DOHH2 (cell line): ENCODE measurements around the gene MBTPS1.

ENCODE experiments used
- H3F3A ChIP-seq: fragments of 200-600 bp; sonication (generic), shearing (Covaris generic); 2 replicates; pipeline ENCODE4 v1.6.0; 2016; ENCODE audit warnings: antibody characterized with exemption, mild to moderate bottlenecking; ENCODE audit not compliant: control insufficient read depth, insufficient read depth
- H3K27ac ChIP-seq: fragments of 200-600 bp; sonication (generic); 2 replicates; pipeline ENCODE4 v1.5.1; 2014; ENCODE audit warnings: low read depth, mild to moderate bottlenecking, low read length, moderate library complexity
- H3K27me3 ChIP-seq: fragments of 200-600 bp; sonication (generic); 2 replicates; pipeline ENCODE4 v1.6.1; 2014; ENCODE audit warnings: mild to moderate bottlenecking, low read length, mixed read lengths; ENCODE audit not compliant: control insufficient read depth
- H3K36me3 ChIP-seq: fragments of 200-600 bp; sonication (generic); 2 replicates; pipeline ENCODE4 v1.6.1; 2014; ENCODE audit warnings: mild to moderate bottlenecking, low read length, moderate library complexity, mixed read lengths; ENCODE audit not compliant: control insufficient read depth
- H3K4me1 ChIP-seq: fragments of 200-600 bp; sonication (generic); 2 replicates; pipeline ENCODE4 v1.6.1; 2014; ENCODE audit warnings: mild to moderate bottlenecking, low read length, mixed read lengths; ENCODE audit not compliant: control insufficient read depth
- H3K4me2 ChIP-seq: fragments of 200-600 bp; sonication (generic); 2 replicates; pipeline ENCODE4 v1.6.0; 2014; ENCODE audit warnings: mild to moderate bottlenecking, low read length, moderate library complexity
- H3K4me3 ChIP-seq: fragments of 200-600 bp; sonication (generic); 2 replicates; pipeline ENCODE4 v1.5.1; 2014; ENCODE audit warnings: mild to moderate bottlenecking, low read length, mixed read lengths
- H3K79me2 ChIP-seq: fragments of 200-600 bp; sonication (generic); 2 replicates; pipeline ENCODE4 v1.6.1; 2014; ENCODE audit warnings: mild to moderate bottlenecking, low read length, mixed read lengths; ENCODE audit not compliant: control insufficient read depth
- H3K9me2 ChIP-seq: fragments of 200-600 bp; sonication (generic); replicated peaks from 2 replicates; pipeline ENCODE4 v1.6.1; 2014; ENCODE audit warnings: mild to moderate bottlenecking, low read length, mixed read lengths; ENCODE audit not compliant: control insufficient read depth
- H3K9me3 ChIP-seq: fragments of 200-600 bp; sonication (generic); 2 replicates; pipeline ENCODE4 v1.6.1; 2014; ENCODE audit warnings: antibody characterized with exemption, low read length, mixed read lengths; ENCODE audit not compliant: control insufficient read depth, insufficient read depth
- H4K20me1 ChIP-seq: fragments of 200-600 bp; sonication (generic); 2 replicates; pipeline ENCODE4 v1.6.0; 2014; ENCODE audit warnings: low read depth, mild to moderate bottlenecking, antibody characterized with exemption, low read length, moderate library complexity; ENCODE audit not compliant: control insufficient read depth, insufficient read depth
- EZH2phosphoT487 ChIP-seq: fragments of 200-600 bp; sonication (generic); IDR thresholded peaks from 2 replicates; pipeline ENCODE4 v1.6.1; 2017; ENCODE audit warnings: borderline replicate concordance, mild to moderate bottlenecking, antibody characterized with exemption, low read length, moderate library complexity, mixed read lengths
- TF ChIP-seq, protein P1 (sequence below): fragments of 200-600 bp; sonication (generic); IDR thresholded peaks from one replicate; pipeline ENCODE4 v1.5.1; 2014; ENCODE audit warnings: antibody characterized with exemption, mild to moderate bottlenecking, low read depth, low read length; ENCODE audit not compliant: poor library complexity, severe bottlenecking

The MBTPS1 gene

GRCh38 chr16:84027625-84028024, 89.1 kb downstream of the MBTPS1 start:
- H3K9me3 ChIP-seq = no peaks in the 10 kb centered on the region
- H3K36me3 ChIP-seq = no peaks in the 10 kb centered on the region
- no peaks in the 10 kb centered on the region for H3K4me1 ChIP-seq
- H3K79me2 ChIP-seq = no peaks in the 10 kb centered on the region
- H3F3A ChIP-seq = no peaks in the 10 kb centered on the region
- no peak overlapping the region for H3K27ac ChIP-seq
- H3K4me3 ChIP-seq = no peak overlapping the region
- no peaks in the 10 kb centered on the region for H3K27me3 ChIP-seq
- H3K4me2 ChIP-seq = no peak overlapping the region
- no peaks in the 10 kb centered on the region for H3K9me2 ChIP-seq
- no peak for TF ChIP-seq EZH2phosphoT487
- TF ChIP-seq, protein P1, sequence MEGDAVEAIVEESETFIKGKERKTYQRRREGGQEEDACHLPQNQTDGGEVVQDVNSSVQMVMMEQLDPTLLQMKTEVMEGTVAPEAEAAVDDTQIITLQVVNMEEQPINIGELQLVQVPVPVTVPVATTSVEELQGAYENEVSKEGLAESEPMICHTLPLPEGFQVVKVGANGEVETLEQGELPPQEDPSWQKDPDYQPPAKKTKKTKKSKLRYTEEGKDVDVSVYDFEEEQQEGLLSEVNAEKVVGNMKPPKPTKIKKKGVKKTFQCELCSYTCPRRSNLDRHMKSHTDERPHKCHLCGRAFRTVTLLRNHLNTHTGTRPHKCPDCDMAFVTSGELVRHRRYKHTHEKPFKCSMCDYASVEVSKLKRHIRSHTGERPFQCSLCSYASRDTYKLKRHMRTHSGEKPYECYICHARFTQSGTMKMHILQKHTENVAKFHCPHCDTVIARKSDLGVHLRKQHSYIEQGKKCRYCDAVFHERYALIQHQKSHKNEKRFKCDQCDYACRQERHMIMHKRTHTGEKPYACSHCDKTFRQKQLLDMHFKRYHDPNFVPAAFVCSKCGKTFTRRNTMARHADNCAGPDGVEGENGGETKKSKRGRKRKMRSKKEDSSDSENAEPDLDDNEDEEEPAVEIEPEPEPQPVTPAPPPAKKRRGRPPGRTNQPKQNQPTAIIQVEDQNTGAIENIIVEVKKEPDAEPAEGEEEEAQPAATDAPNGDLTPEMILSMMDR = no peak
- no peaks in the 10 kb centered on the region for H4K20me1 ChIP-seq

DNA sequence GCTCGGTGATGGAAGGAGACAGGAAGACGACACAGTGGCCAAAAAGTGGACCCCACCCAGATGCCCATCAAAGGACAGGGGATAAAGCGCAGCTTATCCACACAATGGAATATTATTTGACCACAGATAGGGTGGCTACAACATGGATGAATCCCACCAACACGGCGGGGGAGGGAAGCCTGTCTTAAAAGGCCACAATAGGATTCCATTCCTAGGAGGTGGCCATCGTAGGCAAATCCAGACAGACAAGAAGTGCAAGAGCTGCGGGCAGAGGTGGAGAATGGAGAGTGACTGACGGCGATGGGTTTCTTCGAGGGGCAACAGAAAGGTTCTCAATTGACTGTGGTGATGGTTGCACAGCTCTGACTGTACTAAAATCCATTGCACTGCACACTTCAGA, 90.1 kb downstream of the MBTPS1 start:
- Histone ChIP-seq H3K4me2 (no peak overlapping the region), H3K27me3 (no peaks in the 10 kb centered on the region), H3K36me3 (no peaks in the 10 kb centered on the region), H4K20me1 (no peaks in the 10 kb centered on the region), H3K9me2 (no peaks in the 10 kb centered on the region), H3K4me1 (no peaks in the 10 kb centered on the region), H3K9me3 (no peaks in the 10 kb centered on the region), H3K79me2 (no peaks in the 10 kb centered on the region), H3K27ac (no peak overlapping the region), H3F3A (no peaks in the 10 kb centered on the region), H3K4me3 (no peak overlapping the region)
- TF ChIP-seq, protein P1 = no peak
- no peak for TF ChIP-seq EZH2phosphoT487

DNA sequence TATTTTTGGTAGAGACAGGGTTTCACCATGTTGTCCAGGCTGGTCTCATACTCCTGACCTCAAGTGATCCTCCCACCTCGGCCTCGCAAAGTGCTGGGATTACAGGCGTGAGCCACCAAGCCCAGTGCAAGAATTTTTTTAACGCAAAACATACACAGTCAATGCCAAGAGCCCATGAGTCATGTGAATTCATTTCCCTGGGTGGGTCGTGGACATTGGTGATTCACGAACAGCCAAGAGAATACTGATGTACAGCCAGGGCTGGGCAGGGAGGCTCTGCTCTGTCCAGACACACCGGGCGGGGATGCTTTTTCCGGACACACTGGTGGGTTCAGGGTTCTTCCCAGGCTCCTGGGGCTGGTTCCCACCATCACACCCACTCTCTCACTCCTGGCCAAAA, 91.9 kb downstream of the MBTPS1 start:
- H3K9me3 ChIP-seq = peaks cover 10% of the 10 kb centered on the region; the same call in 1 of the 2 replicates
- no peak overlapping the region for H3K27ac ChIP-seq
- no peak overlapping the region for H3K4me3 ChIP-seq
- H3K4me1 ChIP-seq = no peaks in the 10 kb centered on the region
- no peaks in the 10 kb centered on the region for H3F3A ChIP-seq
- H3K36me3 ChIP-seq = no peaks in the 10 kb centered on the region
- no peaks in the 10 kb centered on the region for H4K20me1 ChIP-seq
- H3K4me2 ChIP-seq = no peak overlapping the region
- no peaks in the 10 kb centered on the region for H3K27me3 ChIP-seq
- H3K9me2 ChIP-seq = no peaks in the 10 kb centered on the region
- TF ChIP-seq, protein P1 = no peak
- TF ChIP-seq EZH2phosphoT487 = no peak
- no peaks in the 10 kb centered on the region for H3K79me2 ChIP-seq

DNA sequence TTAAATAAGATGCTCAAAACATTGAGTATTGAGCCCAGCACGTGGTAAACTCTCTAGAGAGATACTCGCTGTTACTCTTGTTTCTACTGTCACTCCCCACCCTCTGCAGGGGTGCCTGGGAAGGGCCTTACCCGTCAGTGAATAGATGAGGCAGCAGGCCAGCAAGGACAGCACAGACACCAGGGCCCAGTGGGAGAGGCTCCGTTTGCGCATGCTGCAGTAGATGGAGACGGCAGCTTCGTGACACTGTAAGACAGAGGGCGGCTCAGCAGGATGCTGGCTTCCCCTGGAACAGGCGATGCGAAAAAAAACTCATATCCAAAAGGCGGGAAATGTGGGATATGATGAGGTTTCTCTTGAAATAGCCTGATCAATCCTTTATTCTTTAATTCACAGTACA, 94.1 kb downstream of the MBTPS1 start:
- H3K9me3 ChIP-seq = peaks cover 24% of the 10 kb centered on the region; the same call in 1 of the 2 replicates
- no peak overlapping the region for H3K4me2 ChIP-seq
- H3K4me1 ChIP-seq = no peaks in the 10 kb centered on the region
- no peaks in the 10 kb centered on the region for H3F3A ChIP-seq
- TF ChIP-seq EZH2phosphoT487 = no peak
- TF ChIP-seq, protein P1 = no peak
- H3K9me2 ChIP-seq = no peaks in the 10 kb centered on the region
- no peak overlapping the region for H3K27ac ChIP-seq
- no peaks in the 10 kb centered on the region for H3K27me3 ChIP-seq
- H3K4me3 ChIP-seq = no peak overlapping the region
- no peaks in the 10 kb centered on the region for H3K36me3 ChIP-seq
- H4K20me1 ChIP-seq = no peaks in the 10 kb centered on the region
- no peaks in the 10 kb centered on the region for H3K79me2 ChIP-seq
